Psoas muscle (tissue), 8 donors: ENCODE measurements around the gene HNRNPK. TPM values are rescaled to one million over a fixed set of nuclear protein-coding genes. Genes with fewer than 3 reads are reported as not detected.

ENCODE experiments used
- ATAC-seq, 4 donors: fragments of 200-7000 bp; cut with Tn5 transposase; one replicate each; pipeline ENCODE4 v1.9.1; 2020; ENCODE audit warnings: moderate library complexity in 3 of 4, mild to moderate bottlenecking in 2 of 4
- DNase-seq, 2 donors: peaks; one replicate each; pipeline ENCODE4 v3.0.0-alpha.2; 2020
- H3K27ac ChIP-seq: fragments of 200-600 bp; one replicate; pipeline ENCODE4 v1.8.0; 2022
- H3K27me3 ChIP-seq, 3 donors: fragments of 200-600 bp in 1 of 3; one replicate each; pipeline versions ENCODE4 v1.6.1 to v1.8.0; 2013 to 2022; ENCODE audit warnings: low read length in 2 of 3, mild to moderate bottlenecking in 2 of 3, moderate library complexity in 1 of 3; ENCODE audit not compliant: insufficient read depth in 3 of 3
- H3K36me3 ChIP-seq, 2 donors: fragments of 200-600 bp in 1 of 2; one replicate each; pipeline versions ENCODE4 v1.6.1 to v1.8.0; 2013 to 2022; ENCODE audit warnings: low read depth in 1 of 2, mild to moderate bottlenecking in 1 of 2, moderate library complexity in 1 of 2; ENCODE audit not compliant: insufficient read depth in 1 of 2
- H3K4me1 ChIP-seq: fragments of 200-600 bp; one replicate; pipeline ENCODE4 v1.8.0; 2022
- H3K4me3 ChIP-seq: fragments of 200-600 bp; one replicate; pipeline ENCODE4 v1.8.0; 2022; ENCODE audit warnings: mild to moderate bottlenecking
- H3K9me3 ChIP-seq: fragments of 200-600 bp; one replicate; pipeline ENCODE4 v1.8.0; 2022
- CTCF ChIP-seq: fragments of 200-600 bp; IDR thresholded peaks from one replicate; pipeline ENCODE4 v1.8.0; 2022; ENCODE audit warnings: antibody characterized with exemption
- WGBS, 3 donors: extraction: QIAGEN DNeasy Blood & Tissue Kit; methylation state at CpG; one replicate each; pipeline versions ENCODE4 v1.1.6 to v1.1.7; 2013; 5-methylcytosine and 5-hydroxymethylcytosine counted together
- intact Hi-C, 2 donors: fragments of 100-400 bp; cut with DNase I; formaldehyde crosslinking; loops; one replicate each; pipeline versions ENCODE4 v1.11.0 to v1.14.2; 2022
- polyA plus RNA-seq, 3 donors: library from polyadenylated mRNA; stranded (reverse); fragments of 200-250 nt; gene quantifications; one replicate each; pipeline ENCODE4 v1.2.3, GENCODE V29; 2013
- total RNA-seq, 4 donors: library from RNA; stranded (reverse); fragmentation: NEBNext Ultra II Directional in 2 of 4; extraction: Animal tissue kit (Norgen Biotek cat#: 25700) in 2 of 4; gene quantifications; one replicate each; pipeline versions ENCODE4 v1.2.1 to v1.2.4, GENCODE V29; 2021 to 2023
- donor health status: healthy with polysubstance abuse.
- donor health status: DM: no; HTN: no; CAD: no; lungs with moderate emphysema.
- donor health status: Bipolar disorder and iron deficiency.
- donor health status: healthy.
- donor health status: DM: yes; HTN: yes; CAD: no.
- donor health status: DM: no; HTN: no; CAD: no.
- donor health status: DM: no; HTN: no; CAD: no.
- donor health status: DM: yes; HTN: yes; CAD: no.

HNRNPK gene
- total and polyA plus RNA-seq, 7 donors = 241 to 369 (median 337) TPM

GRCh38 chr9:83996126-83996525, 16.1 kb upstream of the HNRNPK start:
- ATAC-seq (no peak), DNase-seq (no peak)
- Histone ChIP-seq H3K4me3 (no peak overlapping the region), H3K27me3 (no peaks in the 10 kb centered on the region), H3K9me3 (no peaks in the 10 kb centered on the region), H3K4me1 (no peaks in the 10 kb centered on the region), H3K27ac (no peak overlapping the region), H3K36me3 (peaks cover 0 to 14% of the 10 kb centered on the region in 2 donors)
- intact Hi-C loops = no loop called here
- WGBS, 3 donors = 81 to 88% (median 88%) methylated on average over 4 of the region's 4 CpGs
- TF ChIP-seq CTCF = no peak

- Histone ChIP-seq H3K27ac (no peak overlapping the region), H3K4me3 (no peak overlapping the region), H3K27me3 (no peaks in the 10 kb centered on the region), H3K36me3 (no peaks in the 10 kb centered on the region), H3K4me1 (no peaks in the 10 kb centered on the region), H3K9me3 (no peaks in the 10 kb centered on the region)
- no peak for TF ChIP-seq CTCF
- intact Hi-C loops = no loop called here
- DNase-seq (no peak), ATAC-seq (no peak)
These were observed 12.9 kb upstream of the HNRNPK start for GRCh38 chr9:83992901-83993300.

- no peak for DNase-seq
- H3K27ac ChIP-seq = no peak overlapping the region
- TF ChIP-seq CTCF = no peak
- 87 to 90% (median 89%) methylated on average over 1 of the region's 1 CpG for WGBS, 3 donors
- intact Hi-C loops = no loop called here
- no peak for ATAC-seq
- H3K4me1 ChIP-seq = no peaks in the 10 kb centered on the region
- no peaks in the 10 kb centered on the region for H3K27me3 ChIP-seq
- H3K4me3 ChIP-seq = no peak overlapping the region
- no peaks in the 10 kb centered on the region for H3K9me3 ChIP-seq
- H3K36me3 ChIP-seq = no peaks in the 10 kb centered on the region
These were observed 12.4 kb upstream of the HNRNPK start for GRCh38 chr9:83992407-83992806.

- Histone ChIP-seq H3K9me3 (no peaks in the 10 kb centered on the region), H3K27me3 (no peaks in the 10 kb centered on the region), H3K4me3 (no peak overlapping the region), H3K36me3 (no peaks in the 10 kb centered on the region), H3K4me1 (no peaks in the 10 kb centered on the region), H3K27ac (no peak overlapping the region)
- ATAC-seq (no peak), DNase-seq (no peak)
- TF ChIP-seq CTCF = no peak
- WGBS, 3 donors = 85 to 100% (median 94%) methylated on average over 1 of the region's 1 CpG
- intact Hi-C loops = no loop called here
These were observed 11.3 kb upstream of the HNRNPK start for GRCh38 chr9:83991355-83991754.

GRCh38 chr9:83988411-83988810, 8.4 kb upstream of the HNRNPK start:
- no peak overlapping the region for H3K27ac ChIP-seq
- DNase-seq (no peak), ATAC-seq (no peak)
- no peaks in the 10 kb centered on the region for H3K9me3 ChIP-seq
- TF ChIP-seq CTCF = no peak
- WGBS, 3 donors = 54 to 57% (median 56%) methylated on average over 2 of the region's 2 CpGs
- no peaks in the 10 kb centered on the region for H3K27me3 ChIP-seq
- H3K4me3 ChIP-seq = no peak overlapping the region
- H3K4me1 ChIP-seq = no peaks in the 10 kb centered on the region
- intact Hi-C loops = no loop called here
- no peaks in the 10 kb centered on the region for H3K36me3 ChIP-seq
